Keratinocyte (primary cell): ENCODE measurements around the gene SIPA1L3.

ENCODE experiments used
- EZH2 ChIP-seq: IDR thresholded peaks from one replicate; pipeline ENCODE4 v1.6.1; 2012; ENCODE audit warnings: inconsistent platforms, mild to moderate bottlenecking, low read length, moderate library complexity
- TF ChIP-seq, protein P1 (sequence below), 3 experiments: IDR thresholded peaks in 1 of 3; conservative IDR thresholded peaks in 1 of 3; optimal IDR thresholded peaks in 1 of 3; 2 replicates in 2 of 3; 3 replicates in 1 of 3; pipeline versions ENCODE3 to v1.5.1; 2011; ENCODE audit warnings: low read length in 3 of 3, mild to moderate bottlenecking in 3 of 3, moderate library complexity in 2 of 3, control low read depth in 1 of 3, inconsistent platforms in 1 of 3; ENCODE audit not compliant: insufficient read depth in 2 of 3; ENCODE audit errors: extremely low read depth in 1 of 3

DNA sequence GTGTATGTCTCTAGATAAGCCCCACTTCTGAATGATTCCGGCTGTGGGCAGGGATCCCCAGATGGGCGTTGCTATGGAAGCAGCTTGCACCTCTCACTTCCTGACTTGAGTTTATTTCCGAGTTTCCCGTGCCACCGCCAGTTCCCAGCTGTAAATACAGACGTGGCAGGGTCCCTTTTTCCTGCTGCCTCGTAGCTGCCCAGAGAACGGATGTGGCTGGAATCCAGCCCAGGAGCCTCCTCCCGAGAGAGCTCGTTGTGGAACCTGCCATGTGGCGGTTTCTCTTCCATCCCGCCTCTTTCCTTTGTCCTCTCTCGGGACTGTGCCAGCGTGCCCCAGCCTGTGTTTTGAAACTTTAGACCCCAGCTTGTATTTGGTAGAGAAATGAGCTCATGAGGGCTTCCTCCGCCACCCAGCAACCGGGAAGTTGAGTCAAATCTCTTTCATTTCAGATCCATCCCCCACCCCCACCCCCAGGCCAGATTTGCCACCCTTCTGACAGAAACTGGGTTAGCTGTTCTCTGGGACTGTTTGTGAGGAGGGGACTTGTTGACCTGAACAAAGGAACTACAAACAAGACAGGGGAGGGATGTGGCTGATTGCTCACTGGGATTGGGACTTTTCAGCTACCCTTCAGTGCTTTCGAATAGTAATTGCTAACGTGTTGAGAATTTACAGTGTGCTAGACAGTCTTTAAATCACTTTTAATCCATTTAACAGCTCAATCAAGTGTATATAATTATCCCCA is 96.6 kb downstream of the SIPA1L3 start:
- no peak for TF ChIP-seq EZH2
- TF ChIP-seq, protein P1, sequence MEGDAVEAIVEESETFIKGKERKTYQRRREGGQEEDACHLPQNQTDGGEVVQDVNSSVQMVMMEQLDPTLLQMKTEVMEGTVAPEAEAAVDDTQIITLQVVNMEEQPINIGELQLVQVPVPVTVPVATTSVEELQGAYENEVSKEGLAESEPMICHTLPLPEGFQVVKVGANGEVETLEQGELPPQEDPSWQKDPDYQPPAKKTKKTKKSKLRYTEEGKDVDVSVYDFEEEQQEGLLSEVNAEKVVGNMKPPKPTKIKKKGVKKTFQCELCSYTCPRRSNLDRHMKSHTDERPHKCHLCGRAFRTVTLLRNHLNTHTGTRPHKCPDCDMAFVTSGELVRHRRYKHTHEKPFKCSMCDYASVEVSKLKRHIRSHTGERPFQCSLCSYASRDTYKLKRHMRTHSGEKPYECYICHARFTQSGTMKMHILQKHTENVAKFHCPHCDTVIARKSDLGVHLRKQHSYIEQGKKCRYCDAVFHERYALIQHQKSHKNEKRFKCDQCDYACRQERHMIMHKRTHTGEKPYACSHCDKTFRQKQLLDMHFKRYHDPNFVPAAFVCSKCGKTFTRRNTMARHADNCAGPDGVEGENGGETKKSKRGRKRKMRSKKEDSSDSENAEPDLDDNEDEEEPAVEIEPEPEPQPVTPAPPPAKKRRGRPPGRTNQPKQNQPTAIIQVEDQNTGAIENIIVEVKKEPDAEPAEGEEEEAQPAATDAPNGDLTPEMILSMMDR (optimal IDR thresholded peaks at IDR 0.05 in 1 of 3, IDR thresholded peaks at IDR 0.05 in 1 of 3, conservative IDR thresholded peaks at IDR 0.05 in 1 of 3; ENCODE audit: extremely low read depth in 1 of 3, insufficient read depth in 2 of 3, low read length in 3 of 3) = no peak
